Endothelial cell of umbilical vein (primary cell): ENCODE measurements around the gene ZNF280D.

Experiments
- EZH2 ChIP-seq: IDR thresholded peaks from 2 replicates; pipeline ENCODE4 v1.6.1; 2012; ENCODE audit warnings: borderline replicate concordance, low read depth, mild to moderate bottlenecking, moderate library complexity, low read length, inconsistent platforms; ENCODE audit not compliant: severe bottlenecking
- FOS ChIP-seq: IDR thresholded peaks from 2 replicates; pipeline ENCODE4 v1.6.1; 2011; ENCODE audit warnings: mild to moderate bottlenecking, low read length, moderate library complexity, borderline replicate concordance; ENCODE audit not compliant: insufficient read depth
- MYC ChIP-seq: IDR thresholded peaks from one replicate; pipeline ENCODE4 v1.6.1; 2011; ENCODE audit warnings: mild to moderate bottlenecking, low read depth, low read length
- POLR2A ChIP-seq: IDR thresholded peaks from 2 replicates; pipeline ENCODE4 v1.6.1; 2012; ENCODE audit warnings: low read depth, mild to moderate bottlenecking, control low read depth, low read length
- POLR2AphosphoS5 ChIP-seq: IDR thresholded peaks from 2 replicates; pipeline ENCODE4 v1.6.1; 2012; ENCODE audit warnings: low read depth, mild to moderate bottlenecking, control low read depth, low read length, moderate library complexity; ENCODE audit not compliant: insufficient read depth
- TF ChIP-seq, protein P1 (sequence below), 2 donors: IDR thresholded peaks; 1 replicate in 1 of 2; 2 replicates in 1 of 2; pipeline ENCODE4 v1.5.1; 2011; ENCODE audit warnings: low read length in 2 of 2, mild to moderate bottlenecking in 2 of 2, moderate library complexity in 2 of 2, control low read depth in 1 of 2, inconsistent platforms in 1 of 2, low read depth in 1 of 2; ENCODE audit not compliant: insufficient read depth in 1 of 2; ENCODE audit errors: extremely low read depth in 1 of 2
- TF ChIP-seq, protein P2 (sequence below): IDR thresholded peaks from 2 replicates; pipeline ENCODE4 v1.6.1; 2011; ENCODE audit not compliant: insufficient read depth, insufficient read length

DNA sequence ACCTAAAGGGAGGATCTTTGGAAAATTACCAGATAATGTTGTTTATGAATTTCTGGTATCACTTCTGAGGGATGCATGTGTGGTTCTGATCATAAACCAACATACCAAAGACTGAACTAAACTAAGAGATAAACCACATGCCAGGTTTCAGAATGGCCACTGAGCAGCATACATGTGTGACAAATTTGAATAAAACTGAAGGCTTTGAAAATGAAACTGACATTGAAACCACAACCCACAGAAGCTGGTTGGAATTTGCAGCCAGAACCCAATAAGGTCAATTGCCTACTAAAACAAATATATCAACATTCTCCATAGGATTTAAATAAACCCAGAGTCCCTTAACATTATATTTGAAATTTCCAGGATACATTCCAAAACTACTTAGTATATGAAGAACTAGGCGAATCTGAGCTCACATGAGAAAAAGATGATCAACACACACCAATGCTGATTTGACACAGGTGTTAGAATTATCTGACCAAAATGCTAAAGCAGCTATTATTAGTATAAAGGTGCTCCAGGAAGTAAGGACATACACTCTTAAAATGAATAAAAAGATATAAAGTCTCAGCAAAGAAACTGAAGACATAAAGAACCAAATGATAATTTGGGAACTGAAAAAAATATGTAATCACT, 125.0 kb downstream of the ZNF280D start:
- TF ChIP-seq, protein P1, sequence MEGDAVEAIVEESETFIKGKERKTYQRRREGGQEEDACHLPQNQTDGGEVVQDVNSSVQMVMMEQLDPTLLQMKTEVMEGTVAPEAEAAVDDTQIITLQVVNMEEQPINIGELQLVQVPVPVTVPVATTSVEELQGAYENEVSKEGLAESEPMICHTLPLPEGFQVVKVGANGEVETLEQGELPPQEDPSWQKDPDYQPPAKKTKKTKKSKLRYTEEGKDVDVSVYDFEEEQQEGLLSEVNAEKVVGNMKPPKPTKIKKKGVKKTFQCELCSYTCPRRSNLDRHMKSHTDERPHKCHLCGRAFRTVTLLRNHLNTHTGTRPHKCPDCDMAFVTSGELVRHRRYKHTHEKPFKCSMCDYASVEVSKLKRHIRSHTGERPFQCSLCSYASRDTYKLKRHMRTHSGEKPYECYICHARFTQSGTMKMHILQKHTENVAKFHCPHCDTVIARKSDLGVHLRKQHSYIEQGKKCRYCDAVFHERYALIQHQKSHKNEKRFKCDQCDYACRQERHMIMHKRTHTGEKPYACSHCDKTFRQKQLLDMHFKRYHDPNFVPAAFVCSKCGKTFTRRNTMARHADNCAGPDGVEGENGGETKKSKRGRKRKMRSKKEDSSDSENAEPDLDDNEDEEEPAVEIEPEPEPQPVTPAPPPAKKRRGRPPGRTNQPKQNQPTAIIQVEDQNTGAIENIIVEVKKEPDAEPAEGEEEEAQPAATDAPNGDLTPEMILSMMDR (IDR thresholded peaks at IDR 0.05; ENCODE audit: extremely low read depth in 1 of 2, insufficient read depth in 1 of 2, low read depth in 1 of 2, low read length in 2 of 2): no peak
- TF ChIP-seq, protein P2, sequence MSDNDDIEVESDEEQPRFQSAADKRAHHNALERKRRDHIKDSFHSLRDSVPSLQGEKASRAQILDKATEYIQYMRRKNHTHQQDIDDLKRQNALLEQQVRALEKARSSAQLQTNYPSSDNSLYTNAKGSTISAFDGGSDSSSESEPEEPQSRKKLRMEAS: no peak
- TF ChIP-seq POLR2A: no peak
- no peak for TF ChIP-seq POLR2AphosphoS5
- no peak for TF ChIP-seq EZH2
- no peak for TF ChIP-seq MYC
- no peak for TF ChIP-seq FOS
